GM21515 (cell line): ENCODE results near the gene UBXN11.

Experiments
- ATAC-seq: cut with Tn5 transposase; IDR thresholded peaks from one replicate; pipeline ENCODE4 v1.9.1; 2021; ENCODE audit not compliant: unreplicated experiment

Gene UBXN11

DNA sequence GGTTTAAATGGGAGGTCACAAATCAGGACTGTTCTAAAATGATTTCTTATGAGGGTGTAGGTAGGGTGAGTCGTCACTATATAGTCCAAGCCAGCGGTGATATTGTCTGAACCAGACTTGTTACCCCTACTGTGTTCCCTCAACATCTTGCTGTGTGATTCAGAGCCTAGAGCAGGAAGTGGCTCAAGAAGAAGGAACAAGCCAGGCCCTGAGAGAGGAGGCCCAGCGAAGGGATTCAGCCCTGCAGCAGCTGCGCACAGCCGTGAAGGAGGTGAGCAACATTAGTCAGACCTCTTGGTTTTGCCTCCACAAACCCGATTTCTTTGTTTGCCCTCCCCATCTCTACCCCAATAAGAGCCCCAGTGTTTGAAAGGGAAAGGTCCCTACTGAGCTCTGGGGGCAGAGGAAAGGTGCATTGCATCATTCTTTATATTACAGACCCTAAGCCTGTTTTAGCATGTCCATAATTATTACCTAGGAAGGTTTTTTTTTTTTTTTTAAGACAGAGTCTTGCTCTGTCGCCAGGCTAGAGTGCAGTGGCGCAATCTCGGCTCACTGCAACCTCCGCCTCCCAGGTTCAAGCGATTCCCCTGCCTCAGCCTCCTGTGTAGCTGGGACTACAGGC lies 31.5 kb downstream of the UBXN11 start:
- no peak for ATAC-seq

DNA sequence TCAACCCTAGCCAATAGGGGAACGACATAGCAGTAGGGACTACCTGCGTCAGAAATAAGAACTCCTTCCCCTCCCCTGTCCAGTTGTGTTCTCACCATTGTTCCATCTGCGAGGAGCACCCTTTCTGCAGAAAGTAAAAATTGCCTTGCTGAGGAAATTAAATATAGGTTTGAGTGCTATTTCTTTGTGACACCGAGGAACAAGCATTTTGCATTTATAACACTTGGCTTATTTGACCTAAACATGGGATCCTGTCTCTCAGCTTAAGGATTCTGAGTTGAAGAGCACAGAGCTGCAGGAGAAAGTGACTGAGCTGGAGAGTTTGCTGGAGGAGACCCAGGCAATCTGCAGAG lies 37.3 kb downstream of the UBXN11 start:
- no peak for ATAC-seq

DNA sequence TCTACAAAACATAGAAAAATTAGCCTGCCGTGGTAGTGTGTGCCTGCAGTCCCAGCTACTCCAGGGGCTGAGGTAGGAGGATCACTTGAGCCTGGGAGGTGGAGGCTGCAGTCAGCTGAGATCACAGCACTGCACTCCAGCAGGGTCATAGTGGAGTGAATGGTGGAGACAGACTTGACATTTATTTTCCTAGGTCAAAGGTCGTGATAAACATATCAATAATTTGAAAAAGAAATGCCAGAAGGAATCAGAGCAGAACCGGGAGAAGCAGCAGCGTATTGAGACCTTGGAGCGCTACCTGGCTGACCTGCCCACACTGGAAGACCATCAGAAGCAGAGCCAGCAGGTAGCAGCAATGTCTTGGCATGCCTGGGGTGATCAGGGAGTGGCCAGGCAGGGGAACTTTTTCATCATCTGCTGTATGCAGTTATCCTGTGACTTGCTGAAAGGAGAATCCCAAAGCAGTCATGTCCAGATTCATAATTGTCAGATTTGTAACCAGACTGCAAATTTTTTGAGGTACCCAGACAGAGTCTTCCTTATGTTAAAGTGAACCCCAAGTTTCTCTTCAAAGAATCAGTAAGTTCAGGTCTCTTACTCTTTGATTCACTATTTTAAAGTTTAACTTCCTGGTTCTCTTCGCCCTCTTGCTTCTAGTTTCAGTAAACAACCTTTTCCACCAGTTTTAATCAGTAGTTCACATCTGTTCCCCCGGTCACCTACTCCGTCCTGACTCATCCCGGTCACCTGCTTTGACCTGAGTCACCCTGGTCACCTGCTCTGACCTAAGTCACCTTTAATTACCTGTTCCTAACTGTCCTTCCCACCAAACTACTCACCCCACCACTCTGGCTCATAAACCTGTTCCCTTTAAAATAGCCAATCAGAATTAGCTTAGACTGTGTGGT lies 37.9 kb downstream of the UBXN11 start:
- ATAC-seq = no peak

DNA sequence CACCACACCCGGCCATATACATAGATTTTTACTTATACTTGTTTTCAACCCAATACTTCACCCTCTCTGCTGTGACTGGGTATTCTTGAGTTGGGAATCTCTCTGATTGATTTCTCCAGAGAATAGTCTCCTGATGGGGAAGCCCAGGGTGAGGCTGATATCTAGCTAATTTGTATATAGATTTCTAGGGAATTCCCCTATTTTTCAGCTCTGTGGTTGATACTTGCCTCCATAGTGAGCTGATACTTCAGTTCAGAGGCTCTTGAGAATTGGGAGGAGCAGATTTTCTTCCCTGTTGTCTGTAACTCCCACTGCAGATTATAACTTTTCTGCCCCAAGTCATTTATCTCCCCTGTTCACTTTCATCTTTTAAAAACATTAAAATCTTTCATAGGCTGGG lies 41.0 kb downstream of the UBXN11 start:
- no peak for ATAC-seq

DNA sequence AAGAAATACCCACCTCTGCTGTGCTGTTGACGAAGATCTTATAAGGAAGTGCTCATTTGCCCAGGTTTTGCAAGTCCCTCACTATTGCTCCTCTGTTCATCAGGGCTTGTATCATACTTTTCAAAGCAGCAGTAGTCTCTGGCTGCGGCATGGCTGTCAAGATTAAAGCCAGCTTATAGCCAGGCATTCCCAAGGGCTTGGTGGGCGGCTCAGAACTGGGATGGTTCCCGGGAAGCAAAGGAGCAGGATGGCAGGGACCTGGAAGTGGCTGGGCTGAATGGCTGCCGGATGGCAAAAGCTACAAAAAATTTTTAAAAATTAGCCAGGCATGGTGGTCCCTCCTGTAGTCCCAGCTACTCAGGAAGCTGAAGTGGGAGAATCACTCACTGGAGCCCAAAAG lies 43.2 kb downstream of the UBXN11 start:
- ATAC-seq = no peak

DNA sequence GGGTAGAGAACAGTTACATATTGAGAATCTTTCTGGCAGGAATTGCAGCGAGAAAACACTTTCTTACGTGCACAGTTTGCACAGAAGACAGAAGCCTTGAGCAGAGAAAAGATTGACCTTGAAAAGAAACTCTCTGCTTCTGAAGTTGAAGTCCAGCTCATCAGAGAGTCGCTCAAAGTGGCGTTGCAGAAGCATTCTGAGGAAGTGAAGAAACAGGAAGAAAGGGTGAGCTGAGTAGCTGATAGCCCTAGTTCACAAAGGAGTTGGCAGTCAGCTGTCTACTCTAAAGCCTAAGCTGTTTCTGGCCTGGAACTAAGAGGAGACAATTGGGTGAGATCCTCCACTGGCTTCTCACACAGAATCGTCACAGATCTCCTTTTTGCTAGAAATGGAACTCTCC lies 46.9 kb downstream of the UBXN11 start:
- no peak for ATAC-seq

DNA sequence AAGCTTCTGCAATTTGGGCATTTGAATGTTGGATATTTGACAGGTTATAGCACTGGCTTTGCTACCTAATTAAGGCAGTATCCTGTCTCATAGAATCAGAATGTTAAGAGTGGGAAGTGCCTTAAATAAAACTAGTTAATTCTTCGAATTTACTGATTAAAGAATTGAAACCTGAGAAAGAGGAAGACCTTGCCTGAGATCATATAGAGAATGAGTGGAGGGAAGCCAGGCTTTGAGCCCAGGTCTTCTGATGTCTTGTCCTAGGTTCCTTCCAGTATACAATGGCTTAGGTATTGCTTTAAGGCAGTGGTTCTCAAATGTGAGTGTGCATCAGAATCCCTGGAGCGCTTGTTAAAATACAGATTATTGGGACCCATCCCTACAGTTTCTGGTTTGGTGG lies 47.4 kb downstream of the UBXN11 start:
- no peak for ATAC-seq

DNA sequence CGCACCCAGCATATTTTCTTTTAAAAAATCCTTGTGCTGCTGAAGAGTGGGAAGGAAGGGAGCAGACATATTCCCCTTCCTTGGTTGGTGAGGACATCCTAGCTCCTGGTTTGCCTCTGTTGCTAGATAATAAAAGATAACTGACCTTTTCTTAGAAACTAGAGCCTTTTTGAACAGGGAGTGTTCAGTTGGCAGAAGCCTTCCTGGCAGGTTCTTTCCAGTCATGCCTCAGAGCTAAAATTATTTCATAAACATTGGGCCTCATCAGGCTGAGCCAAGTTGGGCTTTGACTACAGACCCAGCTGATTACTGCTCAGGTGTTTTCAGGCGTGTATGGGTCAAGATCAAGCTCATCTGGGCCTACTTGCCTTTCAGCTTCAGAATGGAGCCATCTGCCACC lies 49.2 kb downstream of the UBXN11 start:
- no peak for ATAC-seq

DNA sequence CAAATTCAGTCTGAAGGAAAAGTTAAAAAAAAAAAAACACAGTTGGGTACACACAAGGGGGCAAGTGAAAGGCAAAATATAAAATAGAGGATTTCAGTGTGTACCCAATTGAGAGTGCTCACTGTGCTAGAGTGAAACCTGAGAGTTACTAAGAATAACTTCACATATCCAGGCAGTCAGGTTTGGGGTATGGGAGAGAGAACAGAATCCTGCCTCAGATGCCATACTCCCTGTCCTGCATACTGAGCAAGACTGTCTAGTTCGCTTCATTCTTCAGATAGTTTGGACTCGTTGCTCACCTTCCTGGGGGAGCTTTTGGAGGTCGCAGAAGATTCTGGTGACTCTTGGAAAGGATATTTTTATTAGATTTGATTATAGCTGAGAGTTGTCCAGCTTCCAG lies 52.0 kb downstream of the UBXN11 start:
- no peak for ATAC-seq

DNA sequence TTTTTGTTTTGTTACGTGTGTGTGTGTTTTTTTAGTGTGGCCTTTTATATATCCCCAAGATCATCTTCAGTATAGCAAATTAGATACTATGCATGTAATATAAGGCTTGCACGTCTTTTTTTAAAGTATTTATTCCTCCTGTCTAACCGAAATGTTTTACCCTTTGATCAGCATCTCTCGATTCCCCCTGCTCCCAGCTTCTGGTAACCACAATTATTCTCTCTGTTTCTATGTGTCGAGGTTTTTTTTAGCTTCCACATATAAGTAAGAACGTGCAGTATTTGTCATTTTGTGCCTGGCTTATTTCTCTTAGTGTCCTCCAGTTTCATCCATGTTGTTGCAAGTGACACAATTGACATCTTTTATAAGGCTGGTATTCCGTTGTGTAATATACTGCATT lies 53.7 kb downstream of the UBXN11 start:
- ATAC-seq = no peak

DNA sequence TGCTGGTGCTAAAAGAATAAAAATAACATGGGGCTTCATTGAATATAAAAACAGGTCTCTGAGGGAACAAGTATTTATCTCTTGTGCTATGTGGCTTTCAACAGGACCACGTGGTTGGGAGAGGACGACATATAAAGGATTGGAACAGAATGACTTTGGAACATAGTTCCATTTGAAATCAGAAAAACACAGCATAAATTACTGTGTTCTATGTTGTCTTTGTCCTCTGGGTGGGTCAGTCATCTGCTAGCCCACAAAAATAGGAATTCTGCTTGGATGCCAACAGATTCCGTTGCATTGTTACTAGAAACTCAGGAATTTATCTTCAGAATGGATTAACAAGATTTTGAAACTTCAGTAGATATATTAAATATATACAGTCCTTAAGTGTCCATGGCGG lies 66.5 kb downstream of the UBXN11 start:
- ATAC-seq = no peak

DNA sequence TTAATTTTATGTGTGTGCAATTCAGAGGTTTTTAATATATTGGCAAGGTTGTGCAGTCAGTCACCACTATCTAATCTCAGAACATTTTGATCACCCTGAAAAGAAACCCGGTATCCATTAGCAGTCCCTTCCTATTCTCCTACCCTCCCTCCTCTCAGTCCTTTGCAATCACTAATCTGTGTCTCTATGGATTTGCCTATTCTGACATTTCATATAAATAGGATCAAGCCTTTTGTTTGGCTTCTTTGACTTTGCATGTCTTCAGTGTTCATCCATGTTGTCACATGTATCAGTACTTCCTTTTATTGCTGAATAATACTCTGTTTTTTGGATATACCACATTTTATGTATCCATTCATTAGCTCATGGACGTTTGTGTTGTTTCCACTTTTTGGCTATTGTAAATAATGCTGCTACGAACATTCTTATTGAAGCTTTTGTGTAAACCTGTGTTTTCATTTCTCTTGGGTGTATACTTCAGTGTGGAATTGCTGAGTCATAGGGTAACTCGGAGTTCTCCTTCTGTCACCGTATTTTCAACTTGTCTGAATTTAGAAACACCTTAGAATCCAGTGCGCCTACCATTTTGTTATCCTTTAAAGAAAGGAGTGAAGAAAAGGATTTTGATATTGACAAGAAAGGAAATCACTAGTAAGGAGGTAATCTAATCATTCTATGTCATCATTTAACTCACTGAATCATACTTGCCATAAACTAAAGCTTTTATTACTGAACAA lies 69.0 kb downstream of the UBXN11 start:
- ATAC-seq = no peak

DNA sequence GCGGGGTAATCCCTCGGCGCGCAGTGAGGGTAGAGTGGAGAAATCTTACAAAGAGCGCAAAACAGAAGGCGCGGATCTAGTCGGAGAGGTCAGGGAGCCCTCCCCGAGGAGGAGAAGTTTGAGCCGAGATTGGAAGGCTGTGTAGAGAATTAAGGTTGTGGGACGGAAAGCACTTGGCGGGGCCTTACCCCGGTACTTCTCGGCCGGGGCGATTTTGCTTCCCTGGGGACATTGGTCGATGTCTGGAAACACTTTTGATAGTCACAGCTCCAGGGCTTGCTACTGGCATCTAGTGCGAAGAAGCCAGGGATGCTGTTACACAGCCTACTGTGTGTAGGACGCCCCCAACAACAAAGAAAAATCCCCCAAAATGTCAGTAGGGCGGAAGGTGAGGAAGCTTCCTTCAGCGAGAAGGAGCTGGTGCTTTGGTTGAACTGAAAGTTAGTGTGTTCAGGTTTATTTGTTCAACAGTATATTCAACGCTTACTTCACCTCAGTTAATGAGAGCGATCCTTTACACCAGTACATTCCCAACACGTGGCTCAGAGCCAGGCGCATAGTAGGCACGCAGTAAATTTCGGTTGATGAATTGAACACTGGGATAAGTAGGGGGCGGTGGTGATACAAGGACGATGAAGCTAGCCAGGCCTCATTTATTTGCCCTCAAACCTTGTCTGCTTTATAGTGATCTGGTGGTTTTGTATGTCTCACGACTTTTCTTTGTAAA lies 71.6 kb downstream of the UBXN11 start:
- ATAC-seq = peak; percentile 2

DNA sequence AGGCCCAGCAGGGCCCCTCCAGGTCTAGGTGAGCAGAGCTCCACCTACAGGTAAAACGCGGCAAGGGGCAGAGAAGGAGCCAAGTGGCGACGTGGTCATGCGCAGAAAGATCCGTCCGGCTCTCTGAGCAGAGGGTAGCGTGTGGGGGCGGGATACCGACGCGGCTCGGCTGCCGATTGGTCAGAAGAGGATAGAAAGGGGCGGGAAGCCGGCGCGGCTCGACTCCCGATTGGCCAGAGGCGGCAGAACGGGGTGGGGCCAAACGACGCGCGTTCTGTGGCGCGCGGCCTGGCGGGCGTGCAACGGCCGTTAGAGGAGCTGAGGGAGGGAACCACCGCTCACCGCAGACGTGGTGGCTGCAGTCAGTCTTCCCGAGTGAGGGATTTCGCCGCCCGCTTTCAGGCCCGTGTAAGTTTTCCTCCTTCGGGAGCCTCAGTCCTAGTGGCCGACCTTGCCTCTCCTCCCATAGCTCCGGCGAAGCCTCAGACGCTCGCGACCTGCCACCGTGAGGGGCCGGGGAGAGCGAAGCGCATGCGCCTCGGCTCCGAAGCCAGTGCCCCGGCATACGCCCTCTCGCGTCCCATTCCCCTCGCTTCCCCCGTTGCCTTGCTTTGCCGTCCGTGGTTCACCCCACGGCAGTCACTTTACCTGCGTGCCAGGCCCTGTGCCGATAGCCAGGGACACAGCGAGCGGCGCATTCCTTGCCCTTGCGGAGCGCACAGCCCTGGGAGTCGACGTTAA lies 72.4 kb downstream of the UBXN11 start, which contains the start of gene CEP85:
CEP85 (plus strand) TSS at position 298 of the 741 bp plus-strand sequence. CDS start 5,584 bp downstream, outside the sequence.
- peak; percentile 87 for ATAC-seq
